GM12878 (cell line): ENCODE data around the gene EDN2. TPM values are rescaled to one million over a fixed set of nuclear protein-coding genes. Genes with fewer than 3 reads are reported as not detected.
A peak's percentile ranks its signal among the peaks of the same experiment; 100 is the strongest.

ENCODE experiments used
- CBX3 ChIP-seq: fragments of 200-600 bp; sonication (generic); IDR thresholded peaks from 2 replicates; pipeline ENCODE4 v1.6.1; 2016; ENCODE audit warnings: low read depth, borderline replicate concordance
- DPF2 ChIP-seq: fragments of 450-650 bp; IDR thresholded peaks from 2 replicates; pipeline ENCODE4 v1.6.1; 2017; ENCODE audit warnings: mild to moderate bottlenecking
- HDAC6 ChIP-seq: fragments of 200-600 bp; sonication (generic); IDR thresholded peaks from one replicate; pipeline ENCODE4 v1.8.0; 2017; ENCODE audit warnings: antibody characterized with exemption; ENCODE audit not compliant: unreplicated experiment
- MEF2A ChIP-seq: IDR thresholded peaks from 2 replicates; pipeline ENCODE4 v1.6.1; 2011; ENCODE audit warnings: low read depth, mild to moderate bottlenecking, low read length, moderate library complexity; ENCODE audit not compliant: insufficient read depth
- NBN ChIP-seq: fragments of 450-650 bp; IDR thresholded peaks from 2 replicates; pipeline ENCODE4 v1.6.1; 2016
- NR2C1 ChIP-seq: fragments of 450-650 bp; IDR thresholded peaks from 2 replicates; pipeline ENCODE4 v1.6.1; 2017; ENCODE audit warnings: antibody characterized with exemption, mild to moderate bottlenecking, moderate library complexity
- RB1 ChIP-seq: fragments of 450-650 bp; formaldehyde crosslinking; IDR thresholded peaks from 2 replicates; pipeline ENCODE4 v1.6.1; 2017; ENCODE audit warnings: mild to moderate bottlenecking, borderline replicate concordance
- RELA ChIP-seq: fragments of 450-650 bp; IDR thresholded peaks from 2 replicates; pipeline ENCODE4 v1.8.0; 2014; ENCODE audit warnings: borderline replicate concordance; ENCODE audit not compliant: partially characterized antibody
- WRNIP1 ChIP-seq: IDR thresholded peaks from 2 replicates; pipeline ENCODE4 v1.6.1; 2011; ENCODE audit warnings: low read depth, low read length, improper control_type of control experiment, borderline replicate concordance
- polyA plus RNA-seq, 11 experiments: library from polyadenylated mRNA; depleted of rRNA in 4 of 11; unstranded in 6 of 11; stranded (reverse) in 5 of 11; fragments of >200 nt; fragmentation: Nextera tagmentation in 4 of 11; fragmentation: Illumina TruSeq in 1 of 11; extraction: Ambion mirVana in 4 of 11; extraction: Trizol in 1 of 11; gene quantifications; 1 replicate in 1 of 11; 2 replicates in 10 of 11; pipeline versions ENCODE4 v1.2.1 to v1.2.3, GENCODE V29; 2011 to 2016; ENCODE audit warnings: inconsistent platforms in 2 of 11, missing spikeins in 2 of 11, low read depth in 1 of 11
- total RNA-seq, 4 experiments: library from RNA; depleted of rRNA in 3 of 4; stranded (reverse); fragments of >200 nt in 3 of 4; fragmentation: Illumina TruSeq in 1 of 4; extraction: Trizol in 1 of 4; gene quantifications; 2 replicates each; pipeline versions ENCODE4 v1.2.1 to v1.2.3, GENCODE V29; 2013 to 2021
- TF ChIP-seq, protein P1 (sequence below): fragments of 450-650 bp; IDR thresholded peaks from 2 replicates; pipeline ENCODE4 v1.6.1; 2014; ENCODE audit warnings: mild to moderate bottlenecking
- TF ChIP-seq, protein P2 (sequence below): fragments of 450-650 bp; IDR thresholded peaks from 2 replicates; pipeline ENCODE4 v1.6.1; 2017; ENCODE audit warnings: mild to moderate bottlenecking, low read depth, inconsistent platforms; ENCODE audit not compliant: poor library complexity, severe bottlenecking
- TF ChIP-seq, protein P3 (sequence below): IDR thresholded peaks from 2 replicates; pipeline ENCODE4 v1.6.1; 2012; ENCODE audit warnings: low read depth, low read length, improper control_type of control experiment

Gene EDN2
- total and polyA plus RNA-seq, 10 of the 15 experiments (the other 5 are each of a cell fraction or from before 2014, with no cell fraction given) = 0.11 to 1.5 (median 0.43) TPM; not detected in 1

DNA sequence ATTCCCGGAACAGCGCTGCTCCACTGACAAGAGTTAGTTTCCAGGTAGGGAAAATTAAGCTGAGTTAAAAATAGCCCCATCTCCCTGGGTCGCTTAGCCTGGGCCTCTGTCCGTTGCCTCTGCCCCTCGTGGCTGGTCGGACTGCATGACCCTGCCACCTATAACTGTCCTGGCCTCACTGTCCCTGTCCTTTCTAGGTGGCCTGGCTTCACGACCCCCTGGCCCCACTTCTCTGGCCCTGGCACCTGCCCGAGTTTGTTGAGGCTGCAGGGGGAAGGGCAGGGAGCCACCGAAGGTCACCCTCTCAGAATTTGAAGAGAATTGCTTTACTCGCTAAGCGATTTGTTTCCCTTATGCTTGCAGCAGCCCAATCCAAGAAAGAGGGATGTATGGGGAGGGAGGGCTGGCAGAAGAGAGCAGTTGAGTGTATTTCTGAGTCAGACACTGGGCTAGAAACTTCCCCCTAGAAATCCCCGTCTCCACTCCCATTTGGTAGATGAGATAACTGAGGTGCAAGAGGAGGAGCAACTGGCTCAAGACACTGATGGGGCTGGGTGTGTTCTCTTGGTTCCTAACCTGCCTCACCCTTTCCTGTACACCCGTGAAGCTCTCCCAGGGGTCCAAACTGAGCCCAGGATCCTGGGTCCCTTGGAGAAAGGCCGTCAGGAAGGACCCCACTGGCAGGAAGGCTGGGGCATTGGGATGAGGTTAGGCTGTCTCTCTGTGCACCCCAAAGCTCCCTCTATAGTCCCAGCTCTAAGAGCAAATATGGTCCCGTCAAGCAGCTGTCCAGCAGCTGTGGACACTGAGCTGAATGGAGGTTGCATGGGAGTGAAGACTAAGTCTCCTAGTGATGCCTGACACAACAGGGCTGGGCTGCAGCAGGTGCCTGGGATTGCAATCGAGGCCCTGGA is 2.9 kb upstream of the EDN2 start (continued):
- TF ChIP-seq HDAC6 (no peak), MEF2A (0 out of 2 replicates have a peak, but pooled peaks have one; percentile 22), NR2C1 (no peak), RB1 (no peak), WRNIP1 (no peak), RELA (peak; percentile 84), NBN (0 out of 2 replicates have a peak, but pooled peaks have one; percentile 18), DPF2 (0 out of 2 replicates have a peak, but pooled peaks have one; percentile 30), CBX3 (no peak)
- TF ChIP-seq, protein P1, sequence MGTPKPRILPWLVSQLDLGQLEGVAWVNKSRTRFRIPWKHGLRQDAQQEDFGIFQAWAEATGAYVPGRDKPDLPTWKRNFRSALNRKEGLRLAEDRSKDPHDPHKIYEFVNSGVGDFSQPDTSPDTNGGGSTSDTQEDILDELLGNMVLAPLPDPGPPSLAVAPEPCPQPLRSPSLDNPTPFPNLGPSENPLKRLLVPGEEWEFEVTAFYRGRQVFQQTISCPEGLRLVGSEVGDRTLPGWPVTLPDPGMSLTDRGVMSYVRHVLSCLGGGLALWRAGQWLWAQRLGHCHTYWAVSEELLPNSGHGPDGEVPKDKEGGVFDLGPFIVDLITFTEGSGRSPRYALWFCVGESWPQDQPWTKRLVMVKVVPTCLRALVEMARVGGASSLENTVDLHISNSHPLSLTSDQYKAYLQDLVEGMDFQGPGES = no peak
- TF ChIP-seq, protein P2, sequence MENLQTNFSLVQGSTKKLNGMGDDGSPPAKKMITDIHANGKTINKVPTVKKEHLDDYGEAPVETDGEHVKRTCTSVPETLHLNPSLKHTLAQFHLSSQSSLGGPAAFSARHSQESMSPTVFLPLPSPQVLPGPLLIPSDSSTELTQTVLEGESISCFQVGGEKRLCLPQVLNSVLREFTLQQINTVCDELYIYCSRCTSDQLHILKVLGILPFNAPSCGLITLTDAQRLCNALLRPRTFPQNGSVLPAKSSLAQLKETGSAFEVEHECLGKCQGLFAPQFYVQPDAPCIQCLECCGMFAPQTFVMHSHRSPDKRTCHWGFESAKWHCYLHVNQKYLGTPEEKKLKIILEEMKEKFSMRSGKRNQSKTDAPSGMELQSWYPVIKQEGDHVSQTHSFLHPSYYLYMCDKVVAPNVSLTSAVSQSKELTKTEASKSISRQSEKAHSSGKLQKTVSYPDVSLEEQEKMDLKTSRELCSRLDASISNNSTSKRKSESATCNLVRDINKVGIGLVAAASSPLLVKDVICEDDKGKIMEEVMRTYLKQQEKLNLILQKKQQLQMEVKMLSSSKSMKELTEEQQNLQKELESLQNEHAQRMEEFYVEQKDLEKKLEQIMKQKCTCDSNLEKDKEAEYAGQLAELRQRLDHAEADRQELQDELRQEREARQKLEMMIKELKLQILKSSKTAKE = no peak
- TF ChIP-seq, protein P3, sequence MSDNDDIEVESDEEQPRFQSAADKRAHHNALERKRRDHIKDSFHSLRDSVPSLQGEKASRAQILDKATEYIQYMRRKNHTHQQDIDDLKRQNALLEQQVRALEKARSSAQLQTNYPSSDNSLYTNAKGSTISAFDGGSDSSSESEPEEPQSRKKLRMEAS = no peak
